Measurements from ENCODE around the gene ASB1.
A peak's percentile ranks its signal among the peaks of the same experiment; 100 is the strongest.

Gene ASB1

GRCh38 chr2:238426568-238427434, at the start of gene ASB1:
Gene ASB1 (plus strand): TSS chr2:238426927. CDS start chr2:238427071, 144 bp downstream.
- peak; percentile 58 for DNase-seq (ENCODE audit: low read depth in 2 of 2, low spot score in 1 of 2)

- DNase-seq (ENCODE audit: low read depth in 2 of 2, low spot score in 1 of 2), result no peak
Measured at GRCh38 chr2:238378230-238379095, 48.3 kb upstream of the ASB1 start.

- no peak for DNase-seq (ENCODE audit: low read depth in 2 of 2, low spot score in 1 of 2)
Measured at GRCh38 chr2:238379096-238379810, 47.5 kb upstream of the ASB1 start.

GRCh38 chr2:238380336-238380735, 46.4 kb upstream of the ASB1 start:
- no peak for DNase-seq (ENCODE audit: low read depth in 2 of 2, low spot score in 1 of 2)

GRCh38 chr2:238380785-238381184, 45.9 kb upstream of the ASB1 start:
- no peak for DNase-seq (ENCODE audit: low read depth in 2 of 2, low spot score in 1 of 2)

GRCh38 chr2:238381341-238382115, 45.2 kb upstream of the ASB1 start:
- DNase-seq (ENCODE audit: low read depth in 2 of 2, low spot score in 1 of 2), result no peak

GRCh38 chr2:238382381-238382781, 44.3 kb upstream of the ASB1 start:
- no peak for DNase-seq (ENCODE audit: low read depth in 2 of 2, low spot score in 1 of 2)

GRCh38 chr2:238383135-238383534, 43.6 kb upstream of the ASB1 start:
- no peak for DNase-seq (ENCODE audit: low read depth in 2 of 2, low spot score in 1 of 2)

- no peak for DNase-seq (ENCODE audit: low read depth in 2 of 2, low spot score in 1 of 2)
Measured at GRCh38 chr2:238383743-238384380, 42.9 kb upstream of the ASB1 start.

GRCh38 chr2:238387332-238387731, 39.4 kb upstream of the ASB1 start:
- no peak for DNase-seq (ENCODE audit: low read depth in 2 of 2, low spot score in 1 of 2)

- no peak for DNase-seq (ENCODE audit: low read depth in 2 of 2, low spot score in 1 of 2)
Measured at GRCh38 chr2:238388794-238389193, 37.9 kb upstream of the ASB1 start.

- DNase-seq (ENCODE audit: low read depth in 2 of 2, low spot score in 1 of 2), result no peak
Measured at GRCh38 chr2:238389988-238390589, 36.6 kb upstream of the ASB1 start.

GRCh38 chr2:238391042-238391689, 35.6 kb upstream of the ASB1 start:
- no peak for DNase-seq (ENCODE audit: low read depth in 2 of 2, low spot score in 1 of 2)

GRCh38 chr2:238396663-238397062, 30.1 kb upstream of the ASB1 start:
- DNase-seq (ENCODE audit: low read depth in 2 of 2, low spot score in 1 of 2), result no peak

GRCh38 chr2:238397356-238397755, 29.4 kb upstream of the ASB1 start:
- DNase-seq (ENCODE audit: low read depth in 2 of 2, low spot score in 1 of 2), result no peak

GRCh38 chr2:238398577-238398976, 28.1 kb upstream of the ASB1 start:
- DNase-seq (ENCODE audit: low read depth in 2 of 2, low spot score in 1 of 2), result no peak

GRCh38 chr2:238399094-238399493, 27.6 kb upstream of the ASB1 start:
- no peak for DNase-seq (ENCODE audit: low read depth in 2 of 2, low spot score in 1 of 2)

- no peak for DNase-seq (ENCODE audit: low read depth in 2 of 2, low spot score in 1 of 2)
Measured at GRCh38 chr2:238401551-238401950, 25.2 kb upstream of the ASB1 start.

Measured in stimulated activated CD8-positive, alpha-beta memory T cell treated with anti-CD3 and anti-CD28 coated beads, Interleukin-4, amount 100 ng/mL, for 1 hour (primary cell).